GM21390 (cell line): ENCODE results near the gene RHOXF1.
"Not testable (repeated sequence)": the region's sequence is repeated elsewhere in the genome, so short reads cannot be mapped to it uniquely, and the experiment has no call there.

Source experiments
- ATAC-seq: cut with Tn5 transposase; IDR thresholded peaks from one replicate; pipeline ENCODE4 v1.9.1; 2021; ENCODE audit not compliant: unreplicated experiment

RHOXF1 gene

GRCh38 chrX:120115438-120115963 is at the start of gene RHOXF1:
Gene RHOXF1, minus strand, starts transcription at chrX:120115913. Its CDS starts 51 bp downstream, at chrX:120115862.
- ATAC-seq, result no peak

GRCh38 chrX:120159086-120159485 is 43.4 kb upstream of the RHOXF1 start:
- ATAC-seq, result not testable (repeated sequence)

- not testable (repeated sequence) for ATAC-seq
Observed at GRCh38 chrX:120158313-120158712, 42.6 kb upstream of the RHOXF1 start, which contains the start of gene RHOXF2. Gene RHOXF2, plus strand, starts transcription at chrX:120158613. Its CDS starts 138 bp downstream, at chrX:120158751.

- ATAC-seq, result not testable (repeated sequence)
Observed at GRCh38 chrX:120150109-120150744, 34.5 kb upstream of the RHOXF1 start.

GRCh38 chrX:120147537-120147936 is 31.8 kb upstream of the RHOXF1 start:
- ATAC-seq, result no peak

GRCh38 chrX:120146323-120146722 is 30.6 kb upstream of the RHOXF1 start:
- not testable (repeated sequence) for ATAC-seq

GRCh38 chrX:120145295-120145925 is 29.7 kb upstream of the RHOXF1 start:
- ATAC-seq, result no peak

GRCh38 chrX:120144178-120144844 is 28.6 kb upstream of the RHOXF1 start:
- ATAC-seq, result no peak

- no peak for ATAC-seq
Observed at GRCh38 chrX:120140293-120140981, 24.7 kb upstream of the RHOXF1 start.

GRCh38 chrX:120137439-120137838 is 21.7 kb upstream of the RHOXF1 start:
- ATAC-seq, result no peak

- no peak for ATAC-seq
Observed at GRCh38 chrX:120136840-120137239, 21.1 kb upstream of the RHOXF1 start.

- ATAC-seq, result no peak
Observed at GRCh38 chrX:120136128-120136527, 20.4 kb upstream of the RHOXF1 start.

GRCh38 chrX:120128306-120128846 is 12.7 kb upstream of the RHOXF1 start:
- not testable (repeated sequence) for ATAC-seq

- ATAC-seq, result no peak
Observed at GRCh38 chrX:120125444-120125843, 9.7 kb upstream of the RHOXF1 start.

- no peak for ATAC-seq
Observed at GRCh38 chrX:120120223-120120622, 4.5 kb upstream of the RHOXF1 start.

- no peak for ATAC-seq
Observed at GRCh38 chrX:120111611-120112010, 4.1 kb downstream of the RHOXF1 start.

GRCh38 chrX:120109378-120109777 is 6.3 kb downstream of the RHOXF1 start:
- no peak for ATAC-seq

- not testable (repeated sequence) for ATAC-seq
Observed at GRCh38 chrX:120104707-120105106, 11.0 kb downstream of the RHOXF1 start.

GRCh38 chrX:120101057-120101456 is 14.7 kb downstream of the RHOXF1 start:
- ATAC-seq, result not testable (repeated sequence)

GRCh38 chrX:120090208-120090607 is 25.5 kb downstream of the RHOXF1 start:
- no peak for ATAC-seq
